PC-9 (cell line): ENCODE measurements around the gene GPBP1.

Experiments
- EZH2 ChIP-seq: fragments of 200-600 bp; sonication (generic); IDR thresholded peaks from 2 replicates; pipeline ENCODE4 v1.8.0; 2017; ENCODE audit warnings: antibody characterized with exemption, low read depth
- TF ChIP-seq, protein P1 (sequence below): fragments of 200-600 bp; sonication (generic); conservative IDR thresholded peaks from 2 replicates; pipeline ENCODE4 v1.6.1; 2017; ENCODE audit warnings: mixed run types, antibody characterized with exemption, mild to moderate bottlenecking, moderate library complexity

DNA sequence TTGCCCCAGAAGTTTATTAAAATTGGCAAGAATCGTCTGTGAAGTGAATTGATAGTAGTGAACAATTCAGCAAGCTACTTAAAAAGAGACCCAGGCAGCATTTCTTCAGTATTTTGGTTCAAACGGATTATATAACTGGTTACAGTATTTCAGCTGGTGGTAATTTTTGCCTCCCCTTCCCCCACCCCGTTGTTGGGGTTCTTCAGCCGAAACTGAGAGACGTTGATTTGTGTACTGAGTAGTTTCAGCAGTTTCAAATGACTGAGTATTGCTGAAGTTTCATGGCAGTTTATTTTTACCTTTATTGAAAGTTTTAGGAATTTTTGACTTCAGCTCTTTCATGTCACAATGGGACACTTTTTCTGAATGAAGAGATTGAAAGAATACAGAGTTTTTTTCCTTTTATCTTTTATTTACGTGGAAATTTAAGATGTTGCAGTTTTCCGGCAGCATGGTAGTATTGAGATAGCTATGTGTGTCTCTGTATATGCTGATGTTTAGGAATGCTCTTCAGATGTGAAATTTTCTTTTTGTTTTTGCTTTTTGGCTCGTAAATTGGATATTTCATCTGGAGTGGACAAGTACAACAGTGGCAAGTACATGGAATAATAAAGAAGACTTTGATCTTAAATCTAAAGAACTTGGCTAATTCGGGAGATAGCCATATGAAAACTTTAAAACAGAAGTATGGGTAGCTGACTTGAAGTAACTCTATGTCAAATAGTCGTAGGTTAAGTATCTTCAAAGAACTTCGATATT, 1.9 kb downstream of the GPBP1 start:
- TF ChIP-seq, protein P1, sequence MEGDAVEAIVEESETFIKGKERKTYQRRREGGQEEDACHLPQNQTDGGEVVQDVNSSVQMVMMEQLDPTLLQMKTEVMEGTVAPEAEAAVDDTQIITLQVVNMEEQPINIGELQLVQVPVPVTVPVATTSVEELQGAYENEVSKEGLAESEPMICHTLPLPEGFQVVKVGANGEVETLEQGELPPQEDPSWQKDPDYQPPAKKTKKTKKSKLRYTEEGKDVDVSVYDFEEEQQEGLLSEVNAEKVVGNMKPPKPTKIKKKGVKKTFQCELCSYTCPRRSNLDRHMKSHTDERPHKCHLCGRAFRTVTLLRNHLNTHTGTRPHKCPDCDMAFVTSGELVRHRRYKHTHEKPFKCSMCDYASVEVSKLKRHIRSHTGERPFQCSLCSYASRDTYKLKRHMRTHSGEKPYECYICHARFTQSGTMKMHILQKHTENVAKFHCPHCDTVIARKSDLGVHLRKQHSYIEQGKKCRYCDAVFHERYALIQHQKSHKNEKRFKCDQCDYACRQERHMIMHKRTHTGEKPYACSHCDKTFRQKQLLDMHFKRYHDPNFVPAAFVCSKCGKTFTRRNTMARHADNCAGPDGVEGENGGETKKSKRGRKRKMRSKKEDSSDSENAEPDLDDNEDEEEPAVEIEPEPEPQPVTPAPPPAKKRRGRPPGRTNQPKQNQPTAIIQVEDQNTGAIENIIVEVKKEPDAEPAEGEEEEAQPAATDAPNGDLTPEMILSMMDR, result no peak
- TF ChIP-seq EZH2, result no peak
